ENCODE results near the gene SYNPR. TPM values are rescaled to one million over a fixed set of nuclear protein-coding genes. Genes with fewer than 3 reads are reported as not detected.

The SYNPR gene
- total RNA-seq, 1 donor from 2014 or later = not detected

GRCh38 chr3:63462732-63463131 is 184.6 kb downstream of the SYNPR start:
- DNase-seq (ENCODE audit: extremely low read depth, low read depth, low spot score) = no peak

- DNase-seq (ENCODE audit: extremely low read depth, low read depth, low spot score) = no peak
Observed at GRCh38 chr3:63467392-63467791, 189.3 kb downstream of the SYNPR start.

- no peak for DNase-seq (ENCODE audit: extremely low read depth, low read depth, low spot score)
Observed at GRCh38 chr3:63470745-63471144, 192.6 kb downstream of the SYNPR start.

- no peak for DNase-seq (ENCODE audit: extremely low read depth, low read depth, low spot score)
Observed at GRCh38 chr3:63471781-63472180, 193.7 kb downstream of the SYNPR start.

- no peak for DNase-seq (ENCODE audit: extremely low read depth, low read depth, low spot score)
Observed at GRCh38 chr3:63473641-63474166, 195.6 kb downstream of the SYNPR start.

- DNase-seq (ENCODE audit: extremely low read depth, low read depth, low spot score) = no peak
Observed at GRCh38 chr3:63474828-63475518, 196.9 kb downstream of the SYNPR start.

GRCh38 chr3:63477494-63478129 is 199.5 kb downstream of the SYNPR start:
- DNase-seq (ENCODE audit: extremely low read depth, low read depth, low spot score) = no peak

- no peak for DNase-seq (ENCODE audit: extremely low read depth, low read depth, low spot score)
Observed at GRCh38 chr3:63478990-63479660, 201.0 kb downstream of the SYNPR start.

GRCh38 chr3:63479661-63480035 is 201.5 kb downstream of the SYNPR start:
- DNase-seq (ENCODE audit: extremely low read depth, low read depth, low spot score) = no peak

- DNase-seq (ENCODE audit: extremely low read depth, low read depth, low spot score) = no peak
Observed at GRCh38 chr3:63481627-63482026, 203.5 kb downstream of the SYNPR start.

GRCh38 chr3:63482341-63482740 is 204.2 kb downstream of the SYNPR start:
- no peak for DNase-seq (ENCODE audit: extremely low read depth, low read depth, low spot score)

- DNase-seq (ENCODE audit: extremely low read depth, low read depth, low spot score) = no peak
Observed at GRCh38 chr3:63492464-63492863, 214.4 kb downstream of the SYNPR start.

GRCh38 chr3:63493101-63493500 is 215.0 kb downstream of the SYNPR start:
- DNase-seq (ENCODE audit: extremely low read depth, low read depth, low spot score) = no peak

- DNase-seq (ENCODE audit: extremely low read depth, low read depth, low spot score) = no peak
Observed at GRCh38 chr3:63494646-63495045, 216.5 kb downstream of the SYNPR start.

GRCh38 chr3:63497641-63498040 is 219.5 kb downstream of the SYNPR start:
- DNase-seq (ENCODE audit: extremely low read depth, low read depth, low spot score) = no peak

- DNase-seq (ENCODE audit: extremely low read depth, low read depth, low spot score) = no peak
Observed at GRCh38 chr3:63500196-63500595, 222.1 kb downstream of the SYNPR start.

- DNase-seq (ENCODE audit: extremely low read depth, low read depth, low spot score) = no peak
Observed at GRCh38 chr3:63508305-63508704, 230.2 kb downstream of the SYNPR start.

GRCh38 chr3:63508771-63509170 is 230.7 kb downstream of the SYNPR start:
- DNase-seq (ENCODE audit: extremely low read depth, low read depth, low spot score) = no peak

GRCh38 chr3:63513791-63514190 is 235.7 kb downstream of the SYNPR start:
- DNase-seq (ENCODE audit: extremely low read depth, low read depth, low spot score) = no peak

GRCh38 chr3:63514678-63515077 is 236.6 kb downstream of the SYNPR start:
- no peak for DNase-seq (ENCODE audit: extremely low read depth, low read depth, low spot score)

GRCh38 chr3:63519426-63519825 is 241.3 kb downstream of the SYNPR start:
- DNase-seq (ENCODE audit: extremely low read depth, low read depth, low spot score) = no peak

GRCh38 chr3:63521657-63522056 is 243.5 kb downstream of the SYNPR start:
- DNase-seq (ENCODE audit: extremely low read depth, low read depth, low spot score) = no peak

All from glomerular endothelial cell (primary cell).